SU-DHL-6 (cell line): ENCODE measurements around the gene TOMT.

ENCODE experiments used
- CTCF ChIP-seq: fragments of 200-600 bp; sonication (generic); IDR thresholded peaks from one replicate; pipeline ENCODE4 v1.5.1; 2017; ENCODE audit warnings: antibody characterized with exemption, mild to moderate bottlenecking, low read length, moderate library complexity; ENCODE audit not compliant: insufficient read depth, poor library complexity, severe bottlenecking
- EZH2phosphoT487 ChIP-seq: fragments of 200-600 bp; sonication (generic), shearing (Covaris generic); conservative IDR thresholded peaks from 2 replicates; pipeline ENCODE4 v1.6.1; 2018; ENCODE audit warnings: mild to moderate bottlenecking, antibody characterized with exemption, low read length, moderate library complexity, mixed read lengths

- TF ChIP-seq CTCF (no peak), EZH2phosphoT487 (no peak)
Observed at GRCh38 chr11:72085621-72086351, 19.9 kb upstream of the TOMT start.
